IPS-18a (cell line): Measurements from ENCODE around the gene HTT.
A peak's percentile ranks its signal among the peaks of the same experiment; 100 is the strongest.
"Not testable (repeated sequence)": the region's sequence is repeated elsewhere in the genome, so short reads cannot be mapped to it uniquely, and the experiment has no call there.

Experiments
- H3K27ac ChIP-seq: one replicate; pipeline ENCODE4 v1.5.1; 2013; ENCODE audit warnings: low read length
- H3K27me3 ChIP-seq: one replicate; pipeline ENCODE4 v1.6.1; 2013; ENCODE audit warnings: mild to moderate bottlenecking, low read length; ENCODE audit not compliant: control insufficient read depth, insufficient read depth
- H3K36me3 ChIP-seq: one replicate; pipeline ENCODE4 v1.6.1; 2013; ENCODE audit warnings: low read depth, low read length; ENCODE audit not compliant: control insufficient read depth
- H3K4me1 ChIP-seq: one replicate; pipeline ENCODE4 v1.6.1; 2013; ENCODE audit warnings: low read depth, low read length; ENCODE audit not compliant: control insufficient read depth
- H3K4me3 ChIP-seq: one replicate; pipeline ENCODE4 v1.5.1; 2013; ENCODE audit warnings: low read length
- H3K9ac ChIP-seq: one replicate; pipeline ENCODE4 v1.6.1; 2013; ENCODE audit warnings: mild to moderate bottlenecking, low read length, moderate library complexity
- H3K9me3 ChIP-seq: one replicate; pipeline ENCODE4 v1.6.1; 2013; ENCODE audit warnings: low read depth, low read length; ENCODE audit not compliant: control insufficient read depth

Gene HTT

DNA sequence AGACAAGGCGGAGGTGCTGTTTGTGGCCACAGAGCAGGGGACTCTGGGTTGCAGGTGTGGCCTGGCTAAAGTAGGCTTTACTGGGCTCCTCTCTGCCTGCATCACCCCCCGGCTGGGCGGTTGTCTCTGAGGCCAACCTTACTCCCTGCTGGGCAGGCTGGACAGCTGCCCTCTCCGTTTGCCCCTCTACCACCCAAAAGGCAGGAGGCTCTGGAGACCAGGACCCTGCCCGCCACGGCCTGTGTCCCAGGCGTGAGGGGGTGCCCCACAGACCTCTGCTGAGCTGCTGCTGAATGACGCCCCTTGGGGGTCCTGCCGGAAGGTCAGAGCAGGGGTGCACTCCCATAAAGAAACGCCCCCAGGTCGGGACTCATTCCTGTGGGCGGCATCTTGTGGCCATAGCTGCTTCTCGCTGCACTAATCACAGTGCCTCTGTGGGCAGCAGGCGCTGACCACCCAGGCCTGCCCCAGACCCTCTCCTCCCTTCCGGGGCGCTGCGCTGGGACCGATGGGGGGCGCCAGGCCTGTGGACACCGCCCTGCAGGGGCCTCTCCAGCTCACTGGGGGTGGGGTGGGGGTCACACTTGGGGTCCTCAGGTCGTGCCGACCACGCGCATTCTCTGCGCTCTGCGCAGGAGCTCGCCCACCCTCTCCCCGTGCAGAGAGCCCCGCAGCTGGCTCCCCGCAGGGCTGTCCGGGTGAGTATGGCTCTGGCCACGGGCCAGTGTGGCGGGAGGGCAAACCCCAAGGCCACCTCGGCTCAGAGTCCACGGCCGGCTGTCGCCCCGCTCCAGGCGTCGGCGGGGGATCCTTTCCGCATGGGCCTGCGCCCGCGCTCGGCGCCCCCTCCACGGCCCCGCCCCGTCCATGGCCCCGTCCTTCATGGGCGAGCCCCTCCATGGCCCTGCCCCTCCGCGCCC lies 1.1 kb upstream of the HTT start:
- H3K4me3 ChIP-seq, result peak overlapping the region; percentile 70
- peaks cover 9% of the 10 kb centered on the region for H3K4me1 ChIP-seq
- H3K27ac ChIP-seq, result no peak overlapping the region
- no peak overlapping the region for H3K9ac ChIP-seq
- no peaks in the 10 kb centered on the region for H3K9me3 ChIP-seq
- no peaks in the 10 kb centered on the region for H3K27me3 ChIP-seq
- no peaks in the 10 kb centered on the region for H3K36me3 ChIP-seq

DNA sequence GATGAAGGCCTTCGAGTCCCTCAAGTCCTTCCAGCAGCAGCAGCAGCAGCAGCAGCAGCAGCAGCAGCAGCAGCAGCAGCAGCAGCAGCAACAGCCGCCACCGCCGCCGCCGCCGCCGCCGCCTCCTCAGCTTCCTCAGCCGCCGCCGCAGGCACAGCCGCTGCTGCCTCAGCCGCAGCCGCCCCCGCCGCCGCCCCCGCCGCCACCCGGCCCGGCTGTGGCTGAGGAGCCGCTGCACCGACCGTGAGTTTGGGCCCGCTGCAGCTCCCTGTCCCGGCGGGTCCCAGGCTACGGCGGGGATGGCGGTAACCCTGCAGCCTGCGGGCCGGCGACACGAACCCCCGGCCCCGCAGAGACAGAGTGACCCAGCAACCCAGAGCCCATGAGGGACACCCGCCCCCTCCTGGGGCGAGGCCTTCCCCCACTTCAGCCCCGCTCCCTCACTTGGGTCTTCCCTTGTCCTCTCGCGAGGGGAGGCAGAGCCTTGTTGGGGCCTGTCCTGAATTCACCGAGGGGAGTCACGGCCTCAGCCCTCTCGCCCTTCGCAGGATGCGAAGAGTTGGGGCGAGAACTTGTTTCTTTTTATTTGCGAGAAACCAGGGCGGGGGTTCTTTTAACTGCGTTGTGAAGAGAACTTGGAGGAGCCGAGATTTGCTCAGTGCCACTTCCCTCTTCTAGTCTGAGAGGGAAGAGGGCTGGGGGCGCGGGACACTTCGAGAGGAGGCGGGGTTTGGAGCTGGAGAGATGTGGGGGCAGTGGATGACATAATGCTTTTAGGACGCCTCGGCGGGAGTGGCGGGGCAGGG lies 568 bp downstream of the HTT start:
- Histone ChIP-seq H3K36me3 (no peaks in the 10 kb centered on the region), H3K4me3 (peak overlapping the region; percentile 92), H3K9ac (peak overlapping the region; percentile 91), H3K4me1 (peaks cover 9% of the 10 kb centered on the region), H3K27ac (peak overlapping the region; percentile 75), H3K27me3 (no peaks in the 10 kb centered on the region), H3K9me3 (no peaks in the 10 kb centered on the region)

DNA sequence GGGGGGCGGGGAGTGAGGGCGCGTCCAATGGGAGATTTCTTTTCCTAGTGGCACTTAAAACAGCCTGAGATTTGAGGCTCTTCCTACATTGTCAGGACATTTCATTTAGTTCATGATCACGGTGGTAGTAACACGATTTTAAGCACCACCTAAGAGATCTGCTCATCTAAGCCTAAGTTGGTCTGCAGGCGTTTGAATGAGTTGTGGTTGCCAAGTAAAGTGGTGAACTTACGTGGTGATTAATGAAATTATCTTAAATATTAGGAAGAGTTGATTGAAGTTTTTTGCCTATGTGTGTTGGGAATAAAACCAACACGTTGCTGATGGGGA lies 1.1 kb downstream of the HTT start:
- H3K4me1 ChIP-seq, result peaks cover 9% of the 10 kb centered on the region
- H3K27me3 ChIP-seq, result no peaks in the 10 kb centered on the region
- no peak overlapping the region for H3K27ac ChIP-seq
- H3K9ac ChIP-seq, result peak overlapping the region; percentile 91
- H3K4me3 ChIP-seq, result peak overlapping the region; percentile 92
- H3K36me3 ChIP-seq, result no peaks in the 10 kb centered on the region
- H3K9me3 ChIP-seq, result no peaks in the 10 kb centered on the region

DNA sequence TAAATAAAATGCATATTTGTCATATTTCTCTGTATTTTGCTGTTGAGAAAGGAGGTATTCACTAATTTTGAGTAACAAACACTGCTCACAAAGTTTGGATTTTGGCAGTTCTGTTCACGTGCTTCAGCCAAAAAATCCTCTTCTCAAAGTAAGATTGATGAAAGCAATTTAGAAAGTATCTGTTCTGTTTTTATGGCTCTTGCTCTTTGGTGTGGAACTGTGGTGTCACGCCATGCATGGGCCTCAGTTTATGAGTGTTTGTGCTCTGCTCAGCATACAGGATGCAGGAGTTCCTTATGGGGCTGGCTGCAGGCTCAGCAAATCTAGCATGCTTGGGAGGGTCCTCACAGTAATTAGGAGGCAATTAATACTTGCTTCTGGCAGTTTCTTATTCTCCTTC lies 3.3 kb downstream of the HTT start:
- no peak overlapping the region for H3K4me3 ChIP-seq
- no peak overlapping the region for H3K27ac ChIP-seq
- H3K9ac ChIP-seq, result no peak overlapping the region
- H3K27me3 ChIP-seq, result no peaks in the 10 kb centered on the region
- H3K9me3 ChIP-seq, result no peaks in the 10 kb centered on the region
- no peaks in the 10 kb centered on the region for H3K36me3 ChIP-seq
- peaks cover 9% of the 10 kb centered on the region for H3K4me1 ChIP-seq

DNA sequence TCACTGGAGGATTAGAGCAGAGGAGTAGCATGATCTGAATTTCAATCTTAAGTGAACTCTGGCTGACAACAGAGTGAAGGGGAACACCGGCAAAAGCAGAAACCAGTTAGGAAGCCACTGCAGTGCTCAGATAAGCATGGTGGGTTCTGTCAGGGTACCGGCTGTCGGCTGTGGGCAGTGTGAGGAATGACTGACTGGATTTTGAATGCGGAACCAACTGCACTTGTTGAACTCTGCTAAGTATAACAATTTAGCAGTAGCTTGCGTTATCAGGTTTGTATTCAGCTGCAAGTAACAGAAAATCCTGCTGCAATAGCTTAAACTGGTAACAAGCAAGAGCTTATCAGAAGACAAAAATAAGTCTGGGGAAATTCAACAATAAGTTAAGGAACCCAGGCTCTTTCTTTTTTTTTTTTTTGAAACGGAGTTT lies 5.2 kb downstream of the HTT start:
- H3K4me3 ChIP-seq, result no peak overlapping the region
- peaks cover 9% of the 10 kb centered on the region for H3K4me1 ChIP-seq
- H3K27me3 ChIP-seq, result no peaks in the 10 kb centered on the region
- H3K27ac ChIP-seq, result no peak overlapping the region
- no peaks in the 10 kb centered on the region for H3K9me3 ChIP-seq
- no peak overlapping the region for H3K9ac ChIP-seq
- no peaks in the 10 kb centered on the region for H3K36me3 ChIP-seq

DNA sequence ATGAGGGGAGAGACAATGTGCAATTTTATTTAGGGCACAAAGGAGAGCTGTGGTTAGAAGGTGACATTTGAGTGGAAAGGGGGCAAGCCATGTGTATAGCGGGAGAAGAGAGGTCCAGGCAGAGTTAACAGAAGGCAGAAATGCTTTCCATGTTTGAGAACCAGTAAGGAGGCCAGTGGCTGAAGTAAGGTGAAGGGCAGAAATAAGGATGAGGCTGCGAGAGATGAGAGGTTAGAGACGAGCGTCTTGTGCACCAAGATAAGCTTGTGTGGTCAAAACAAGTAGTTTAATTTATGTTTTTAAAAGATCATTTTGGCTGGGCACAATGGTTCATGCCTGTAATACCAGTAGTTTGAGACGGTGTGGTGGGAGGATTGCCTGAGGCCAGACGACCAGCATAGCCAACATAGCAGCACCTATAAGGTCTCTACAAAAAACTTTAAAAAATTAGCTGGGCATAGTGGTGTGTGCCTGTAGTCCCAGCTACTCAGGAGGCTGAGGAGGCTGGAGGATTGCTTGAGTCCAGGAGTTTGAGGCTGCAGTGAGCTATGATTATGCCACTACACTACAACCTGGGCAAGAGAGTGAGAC lies 8.5 kb downstream of the HTT start:
- H3K4me3 ChIP-seq, result no peak overlapping the region
- no peak overlapping the region for H3K9ac ChIP-seq
- H3K27me3 ChIP-seq, result no peaks in the 10 kb centered on the region
- H3K9me3 ChIP-seq, result no peaks in the 10 kb centered on the region
- no peak overlapping the region for H3K27ac ChIP-seq
- peaks cover 8% of the 10 kb centered on the region for H3K36me3 ChIP-seq
- no peaks in the 10 kb centered on the region for H3K4me1 ChIP-seq

DNA sequence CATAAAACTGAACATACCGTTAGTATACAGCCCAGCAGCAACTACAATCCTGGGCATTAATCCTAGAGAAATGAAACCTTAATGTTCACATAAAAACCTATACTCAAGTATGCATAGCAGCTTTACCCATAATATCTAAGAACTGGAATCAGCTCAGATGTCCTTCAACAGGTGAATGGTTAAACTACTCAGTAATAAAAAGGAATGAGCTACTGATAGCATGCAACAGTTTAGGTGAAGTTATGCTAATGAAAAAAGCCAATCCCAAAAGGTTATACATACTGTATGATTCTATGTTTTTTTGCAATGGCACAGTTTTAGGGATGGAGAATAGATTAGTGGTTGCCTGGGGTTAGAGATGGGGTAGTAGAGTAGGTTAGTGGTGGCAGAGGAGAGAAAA lies 9.3 kb downstream of the HTT start:
- Histone ChIP-seq H3K4me3 (no peak overlapping the region), H3K9ac (no peak overlapping the region), H3K27me3 (no peaks in the 10 kb centered on the region), H3K4me1 (no peaks in the 10 kb centered on the region), H3K36me3 (peaks cover 14% of the 10 kb centered on the region), H3K27ac (no peak overlapping the region), H3K9me3 (no peaks in the 10 kb centered on the region)

DNA sequence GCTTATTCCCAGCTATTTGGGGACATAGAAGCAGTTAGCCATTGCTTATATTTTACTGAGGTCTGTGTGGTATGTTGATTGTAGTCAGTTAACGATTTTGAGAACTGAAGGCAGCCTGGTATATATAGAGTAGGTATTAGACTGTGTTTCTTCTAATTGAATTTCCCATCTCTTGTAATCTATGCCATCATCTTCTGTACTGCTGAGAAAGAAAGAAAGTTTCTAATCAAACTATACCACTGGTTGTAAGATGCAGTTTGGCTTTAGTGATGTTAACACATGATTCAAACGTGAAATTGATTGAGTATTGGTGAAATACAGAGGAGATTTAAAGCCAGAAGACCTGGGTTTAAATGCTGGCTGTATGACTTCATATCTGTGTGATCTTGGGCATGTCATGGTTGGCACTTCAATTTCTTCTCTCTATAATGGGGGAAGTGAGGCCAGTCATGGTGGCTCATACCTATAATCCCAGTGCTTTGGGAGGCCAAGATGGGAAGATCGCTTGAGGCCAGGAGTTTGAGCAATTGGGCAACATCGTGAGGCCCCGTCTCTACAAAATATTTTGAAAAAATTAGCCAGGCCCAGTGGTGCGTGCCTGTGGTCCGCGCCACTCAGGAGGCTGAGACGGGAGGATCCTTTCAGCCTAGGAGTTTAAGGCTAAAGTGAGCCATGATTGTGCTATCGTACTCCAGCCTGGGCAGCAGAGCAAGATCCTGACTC lies 11.6 kb downstream of the HTT start:
- Histone ChIP-seq H3K4me1 (no peaks in the 10 kb centered on the region), H3K27ac (no peak overlapping the region), H3K9me3 (no peaks in the 10 kb centered on the region), H3K36me3 (peaks cover 27% of the 10 kb centered on the region), H3K4me3 (no peak overlapping the region), H3K9ac (no peak overlapping the region), H3K27me3 (no peaks in the 10 kb centered on the region)

DNA sequence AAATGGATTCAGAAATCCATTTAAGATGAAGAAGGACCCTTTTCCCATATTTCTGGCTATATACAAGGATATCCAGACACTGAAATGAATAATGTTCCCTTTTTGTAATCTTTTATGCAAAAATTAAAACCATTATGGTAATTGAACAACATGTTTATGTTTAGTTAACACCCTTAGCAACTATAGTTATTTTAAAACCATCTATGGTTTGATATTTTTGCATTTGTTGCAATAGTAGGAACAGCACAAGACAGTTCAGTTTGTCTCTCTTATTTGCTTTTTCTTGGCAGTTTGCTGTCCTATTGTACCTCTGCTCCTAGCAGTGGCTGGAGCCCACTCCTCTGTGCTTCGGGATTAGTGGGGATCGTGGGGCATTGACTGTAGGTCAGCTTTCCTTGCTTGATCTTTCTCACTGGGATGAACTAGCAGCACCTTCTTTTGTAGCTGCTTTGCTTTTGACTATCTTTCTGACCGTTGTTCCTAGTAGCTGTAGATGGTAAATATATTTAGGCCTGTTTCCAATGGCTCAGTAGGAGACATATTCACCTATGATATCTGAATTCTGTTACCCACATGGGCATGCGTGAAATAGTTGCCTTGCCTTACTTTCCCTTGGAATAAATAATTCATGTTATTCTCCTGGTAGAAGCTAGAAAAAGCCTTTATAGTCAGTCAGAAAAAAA lies 12.8 kb downstream of the HTT start:
- Histone ChIP-seq H3K36me3 (peaks cover 33% of the 10 kb centered on the region), H3K4me3 (no peak overlapping the region), H3K9ac (no peak overlapping the region), H3K27me3 (no peaks in the 10 kb centered on the region), H3K9me3 (no peaks in the 10 kb centered on the region), H3K27ac (no peak overlapping the region), H3K4me1 (no peaks in the 10 kb centered on the region)

DNA sequence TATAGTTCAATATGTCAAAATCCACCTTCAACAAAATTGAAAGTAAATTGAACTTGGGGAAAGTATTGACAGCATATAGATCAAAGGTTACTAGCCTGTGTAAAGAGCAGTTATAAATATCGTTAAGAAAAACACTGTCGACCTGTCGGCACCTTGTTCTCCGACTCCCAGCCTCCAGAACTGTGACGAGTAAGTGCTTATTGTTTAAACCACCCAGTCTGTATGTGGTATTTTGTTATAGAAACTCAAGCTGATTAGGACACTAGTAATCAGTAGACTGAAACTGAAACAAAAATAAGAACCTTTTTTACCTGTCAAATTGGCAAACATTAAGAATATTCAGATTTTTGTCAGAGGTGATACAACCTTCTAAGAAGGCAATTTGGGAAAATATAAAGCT lies 17.0 kb downstream of the HTT start:
- Histone ChIP-seq H3K36me3 (peaks cover 46% of the 10 kb centered on the region), H3K4me3 (no peak overlapping the region), H3K27me3 (no peaks in the 10 kb centered on the region), H3K9me3 (no peaks in the 10 kb centered on the region), H3K27ac (no peak overlapping the region), H3K9ac (no peak overlapping the region), H3K4me1 (no peaks in the 10 kb centered on the region)

DNA sequence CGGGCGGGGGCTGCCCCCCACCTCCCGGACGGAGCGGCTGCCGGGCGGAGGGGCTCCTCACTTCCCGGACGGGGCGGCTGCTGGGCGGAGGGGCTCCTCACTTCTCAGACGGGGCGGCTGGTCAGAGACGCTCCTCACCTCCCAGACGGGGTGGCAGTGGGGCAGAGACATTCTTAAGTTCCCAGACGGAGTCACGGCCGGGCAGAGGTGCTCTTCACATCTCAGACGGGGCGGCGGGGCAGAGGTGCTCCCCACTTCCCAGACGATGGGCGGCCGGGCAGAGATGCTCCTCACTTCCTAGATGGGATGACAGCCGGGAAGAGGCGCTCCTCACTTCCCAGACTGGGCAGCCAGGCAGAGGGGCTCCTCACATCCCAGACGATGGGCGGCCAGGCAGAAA lies 20.2 kb downstream of the HTT start:
- H3K36me3 ChIP-seq, result peaks cover 41% of the 10 kb centered on the region
- H3K9ac ChIP-seq, H3K27ac ChIP-seq, H3K27me3 ChIP-seq, H3K4me3 ChIP-seq, H3K9me3 ChIP-seq, H3K4me1 ChIP-seq: not testable (repeated sequence)
